Caco-2 (cell line): ENCODE measurements around the gene B3GNT7. TPM values are rescaled to one million over a fixed set of nuclear protein-coding genes. Genes with fewer than 3 reads are reported as not detected.

Source experiments
- BruUV-seq: library from RNA; stranded (reverse); fragments of 400-500 nt; replicated peaks from 2 replicates; lab custom pipeline; 2021; lab: Mats Ljungman, UMichigan
- CTCF ChIA-PET: fragments of 300-600 bp; sonication (Branson Sonifier 250); formaldehyde crosslinking; loops from one replicate; lab custom pipeline; 2022; ENCODE audit warnings: antibody characterized with exemption; lab: Charles Lee
- POLR2A ChIA-PET: fragments of 300-600 bp; sonication (Branson Sonifier 250); formaldehyde crosslinking; loops from one replicate; lab custom pipeline; 2022; ENCODE audit warnings: antibody characterized with exemption; lab: Charles Lee
- DNase-seq, 2 experiments: peaks; one replicate each; pipeline versions ENCODE4 v3.0.0 to v3.0.0-alpha.2; 2020 to 2022
- H3K27me3 ChIP-seq: replicated peaks from 2 replicates; pipeline ENCODE4 v1.6.0; 2011; ENCODE audit warnings: low read length; ENCODE audit not compliant: control insufficient read depth, insufficient read depth
- H3K36me3 ChIP-seq: 2 replicates; pipeline ENCODE4 v1.5.1; 2011; ENCODE audit warnings: low read length; ENCODE audit not compliant: control insufficient read depth, insufficient read depth
- H3K4me1 ChIP-seq: fragments of 250-450 bp; sonication (Bioruptor Pico); 2 replicates; pipeline ENCODE4 v1.5.1; 2020; ENCODE audit warnings: mild to moderate bottlenecking
- H3K4me3 ChIP-seq: 2 replicates; pipeline ENCODE4 v1.5.1; 2011; ENCODE audit warnings: low read depth, mild to moderate bottlenecking, control low read depth, low read length
- H3K9me3 ChIP-seq: fragments of 250-450 bp; sonication (Bioruptor Pico); 2 replicates; pipeline ENCODE4 v1.5.1; 2020; ENCODE audit warnings: mild to moderate bottlenecking, moderate library complexity
- H3K27ac Mint-ChIP-seq: one replicate; pipeline ENCODE4 v1.8.0; 2022; ENCODE audit warnings: mixed read lengths; ENCODE audit not compliant: unreplicated experiment
- H3K27me3 Mint-ChIP-seq: one replicate; pipeline ENCODE4 v1.8.0; 2022; ENCODE audit warnings: mixed read lengths; ENCODE audit not compliant: insufficient read depth, unreplicated experiment
- H3K36me3 Mint-ChIP-seq: one replicate; pipeline ENCODE4 v1.8.0; 2022; ENCODE audit warnings: mild to moderate bottlenecking, mixed read lengths; ENCODE audit not compliant: insufficient read depth, unreplicated experiment
- H3K4me1 Mint-ChIP-seq: one replicate; pipeline ENCODE4 v1.8.0; 2022; ENCODE audit warnings: low read depth, mixed read lengths; ENCODE audit not compliant: unreplicated experiment
- H3K4me3 Mint-ChIP-seq: one replicate; pipeline ENCODE4 v1.8.0; 2022; ENCODE audit warnings: mild to moderate bottlenecking, moderate library complexity, mixed read lengths; ENCODE audit not compliant: unreplicated experiment
- H3K9me3 Mint-ChIP-seq: one replicate; pipeline ENCODE4 v1.8.0; 2022; ENCODE audit warnings: mixed read lengths; ENCODE audit not compliant: unreplicated experiment
- CTCF ChIP-seq, 2 experiments: fragments of 200-600 bp in 1 of 2; IDR thresholded peaks; 1 replicate in 1 of 2; 2 replicates in 1 of 2; pipeline versions ENCODE4 v1.5.1 to v1.8.0; 2011 to 2022; ENCODE audit warnings: antibody characterized with exemption in 1 of 2, control low read depth in 1 of 2, inconsistent platforms in 1 of 2, low read depth in 1 of 2, low read length in 1 of 2, mild to moderate bottlenecking in 1 of 2, moderate library complexity in 1 of 2; ENCODE audit not compliant: insufficient read depth in 1 of 2, severe bottlenecking in 1 of 2, unreplicated experiment in 1 of 2
- intact Hi-C: fragments of 100-400 bp; cut with micrococcal nuclease; formaldehyde crosslinking; loops from one replicate; pipeline ENCODE4 v1.10.0; 2022; ENCODE audit not compliant: unreplicated experiment
- total RNA-seq: library from RNA; stranded (reverse); gene quantifications from 2 replicates; pipeline ENCODE4 v1.2.3, GENCODE V29; 2022

B3GNT7 gene
- total RNA-seq, 1 experiment from 2014 or later = 2.7 TPM

DNA sequence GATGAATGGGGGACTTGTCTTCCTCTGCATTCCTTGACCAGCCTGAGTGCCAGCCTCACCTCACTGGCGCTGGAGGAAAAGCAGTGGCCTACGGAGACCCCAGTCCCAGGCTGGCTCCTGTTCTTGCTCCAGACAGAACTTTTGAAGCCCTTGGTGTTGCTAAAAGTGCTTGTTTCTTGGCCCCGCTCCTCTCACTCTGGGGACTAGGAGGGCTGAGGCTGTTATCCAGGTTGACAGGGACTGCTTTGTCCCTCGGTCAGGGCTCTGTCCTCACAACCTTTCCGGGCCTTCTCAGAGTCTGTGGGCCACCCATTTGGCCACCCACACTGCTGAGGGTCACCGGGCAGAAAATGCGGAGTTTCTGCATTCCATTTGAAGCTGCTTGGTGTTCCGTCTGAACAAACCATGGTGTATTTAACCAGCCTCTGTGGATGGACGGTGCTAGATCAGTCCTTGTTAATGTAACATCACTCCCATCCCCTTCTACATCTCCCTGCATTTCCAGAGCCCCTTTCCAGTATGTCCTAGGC, 25.6 kb downstream of the B3GNT7 start:
- no TSS peak for BruUV-seq
- Mint-ChIP-seq H3K9me3 (no peaks in the 10 kb centered on the region), H3K4me3 (no peak overlapping the region), H3K27me3 (no peaks in the 10 kb centered on the region), H3K4me1 (no peaks in the 10 kb centered on the region), H3K27ac (no peak overlapping the region), H3K36me3 (no peaks in the 10 kb centered on the region)
- no peaks in the 10 kb centered on the region for H3K9me3 ChIP-seq
- no peak for TF ChIP-seq CTCF (IDR thresholded peaks at IDR 0.05; ENCODE audit: insufficient read depth in 1 of 2, low read depth in 1 of 2, low read length in 1 of 2, severe bottlenecking in 1 of 2, unreplicated experiment in 1 of 2)
- H3K36me3 ChIP-seq = no peaks in the 10 kb centered on the region
- intact Hi-C loops = no loop called here
- DNase-seq = no peak
- no peak overlapping the region for H3K4me3 ChIP-seq
- POLR2A ChIA-PET = no interaction called here
- 0 out of 2 replicates have a peak, but pooled peaks cover 5% of the 10 kb centered on the region for H3K4me1 ChIP-seq
- CTCF ChIA-PET = no interaction called here
- H3K27me3 ChIP-seq = no peaks in the 10 kb centered on the region

- no peak overlapping the region for H3K4me3 ChIP-seq
- no peak for DNase-seq
- Mint-ChIP-seq H3K36me3 (no peaks in the 10 kb centered on the region), H3K27me3 (no peaks in the 10 kb centered on the region), H3K9me3 (no peaks in the 10 kb centered on the region), H3K27ac (no peak overlapping the region), H3K4me3 (no peak overlapping the region), H3K4me1 (no peaks in the 10 kb centered on the region)
- CTCF ChIA-PET = no interaction called here
- POLR2A ChIA-PET = no interaction called here
- intact Hi-C loops = no loop called here
- no peaks in the 10 kb centered on the region for H3K27me3 ChIP-seq
- TF ChIP-seq CTCF (IDR thresholded peaks at IDR 0.05; ENCODE audit: insufficient read depth in 1 of 2, low read depth in 1 of 2, low read length in 1 of 2, severe bottlenecking in 1 of 2, unreplicated experiment in 1 of 2) = no peak
- no TSS peak for BruUV-seq
- H3K36me3 ChIP-seq = no peaks in the 10 kb centered on the region
- H3K9me3 ChIP-seq = no peaks in the 10 kb centered on the region
- 0 out of 2 replicates have a peak, but pooled peaks cover 5% of the 10 kb centered on the region for H3K4me1 ChIP-seq
These were observed 26.5 kb downstream of the B3GNT7 start for GRCh38 chr2:231422056-231422455.

DNA sequence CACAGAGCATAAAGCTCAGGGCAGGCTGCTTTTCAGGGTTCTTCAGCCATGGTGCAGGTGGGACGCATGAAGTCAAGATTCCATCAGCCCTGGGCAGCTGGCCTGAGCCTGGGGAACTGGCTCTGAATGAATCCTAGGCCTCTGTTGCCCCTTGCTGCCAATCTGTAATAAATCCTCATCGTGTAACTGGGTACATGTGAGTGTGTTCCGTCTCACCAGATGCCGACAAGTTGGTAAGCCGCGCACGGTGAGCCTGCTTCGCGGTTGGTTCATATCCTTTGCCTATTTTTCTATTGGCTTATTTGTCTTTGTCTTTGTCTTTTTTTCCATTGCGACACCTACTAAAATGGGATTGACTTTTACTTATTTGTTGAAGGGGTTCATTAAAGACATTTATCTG, 27.7 kb downstream of the B3GNT7 start:
- H3K36me3 ChIP-seq = no peaks in the 10 kb centered on the region
- H3K9me3 ChIP-seq = no peaks in the 10 kb centered on the region
- no peaks in the 10 kb centered on the region for H3K27me3 Mint-ChIP-seq
- H3K9me3 Mint-ChIP-seq = no peaks in the 10 kb centered on the region
- ChIA-PET CTCF (no interaction called here), POLR2A (no interaction called here)
- no peak overlapping the region for H3K27ac Mint-ChIP-seq
- intact Hi-C loops = no loop called here
- H3K4me3 Mint-ChIP-seq = no peak overlapping the region
- no peak for TF ChIP-seq CTCF (IDR thresholded peaks at IDR 0.05; ENCODE audit: insufficient read depth in 1 of 2, low read depth in 1 of 2, low read length in 1 of 2, severe bottlenecking in 1 of 2, unreplicated experiment in 1 of 2)
- no peak overlapping the region for H3K4me3 ChIP-seq
- H3K4me1 Mint-ChIP-seq = no peaks in the 10 kb centered on the region
- DNase-seq = no peak
- no peaks in the 10 kb centered on the region for H3K36me3 Mint-ChIP-seq
- 0 out of 2 replicates have a peak, but pooled peaks cover 5% of the 10 kb centered on the region for H3K4me1 ChIP-seq
- BruUV-seq = no TSS peak
- no peaks in the 10 kb centered on the region for H3K27me3 ChIP-seq
